OCI-LY3 (cell line): Measurements from ENCODE around the gene BCDIN3D.
A peak's percentile ranks its signal among the peaks of the same experiment; 100 is the strongest.

ENCODE experiments used
- H2AFZ ChIP-seq: fragments of 200-600, 300-600 bp; shearing (Covaris generic); 2 replicates; pipeline ENCODE4 v1.6.0; 2014; ENCODE audit warnings: antibody characterized with exemption, low read depth, low read length
- H3K27ac ChIP-seq: fragments of 200-600, 300-600 bp; sonication (generic); 2 replicates; pipeline ENCODE4 v1.5.1; 2014; ENCODE audit warnings: mild to moderate bottlenecking, low read length, moderate library complexity, mixed read lengths
- H3K27me3 ChIP-seq: fragments of 200-600, 300-600 bp; sonication (generic); 2 replicates; pipeline ENCODE4 v1.6.1; 2014; ENCODE audit warnings: low read depth, low read length, mixed read lengths
- H3K36me3 ChIP-seq: fragments of 200-600, 300-600 bp; sonication (generic); replicated peaks from 2 replicates; pipeline ENCODE3; 2014; ENCODE audit warnings: low read depth, low read length, mixed read lengths
- H3K4me1 ChIP-seq: fragments of 300-600, 200-600 bp; sonication (generic); 2 replicates; pipeline ENCODE4 v1.6.1; 2014; ENCODE audit warnings: low read length, mixed read lengths
- H3K4me2 ChIP-seq: fragments of 200-600, 300-600 bp; sonication (generic); 2 replicates; pipeline ENCODE4 v1.6.1; 2014; ENCODE audit warnings: low read length, mixed read lengths
- H3K4me3 ChIP-seq: fragments of 300-600, 200-600 bp; sonication (generic); 2 replicates; pipeline ENCODE4 v1.5.1; 2014; ENCODE audit warnings: antibody characterized with exemption, mild to moderate bottlenecking, low read length, moderate library complexity
- H3K79me2 ChIP-seq: fragments of 300-600, 200-600 bp; shearing (Covaris generic); 2 replicates; pipeline ENCODE4 v1.6.1; 2014; ENCODE audit warnings: mild to moderate bottlenecking, low read length, mixed read lengths
- H3K9ac ChIP-seq: fragments of 300-600, 200-600 bp; shearing (Covaris generic); 2 replicates; pipeline ENCODE4 v1.6.0; 2014; ENCODE audit warnings: mild to moderate bottlenecking, low read length, moderate library complexity
- H3K9me3 ChIP-seq: fragments of 200-600, 300-600 bp; shearing (Covaris generic); 2 replicates; pipeline ENCODE4 v1.6.1; 2014; ENCODE audit warnings: low read length, mixed read lengths; ENCODE audit not compliant: insufficient read depth
- H4K20me1 ChIP-seq: fragments of 200-600, 300-600 bp; sonication (generic); 2 replicates; pipeline ENCODE4 v1.6.1; 2016; ENCODE audit warnings: low read length, mixed read lengths; ENCODE audit not compliant: insufficient read depth
- CTCF ChIP-seq: fragments of 200-600, 300-600 bp; sonication (generic); IDR thresholded peaks from 2 replicates; pipeline ENCODE4 v1.5.1; 2014; ENCODE audit warnings: antibody characterized with exemption, low read length, low read depth
- EZH2phosphoT487 ChIP-seq: fragments of 200-600 bp; shearing (Covaris generic); IDR thresholded peaks from 2 replicates; pipeline ENCODE4 v1.6.1; 2018; ENCODE audit warnings: antibody characterized with exemption, mixed run types, low read depth

BCDIN3D gene

GRCh38 chr12:49843876-49844437 is 1.1 kb upstream of the BCDIN3D start:
- Histone ChIP-seq H4K20me1 (no peaks in the 10 kb centered on the region), H3K36me3 (peaks cover 2% of the 10 kb centered on the region), H3K27ac (no peak overlapping the region), H3K9me3 (no peaks in the 10 kb centered on the region), H3K9ac (no peak overlapping the region; the same call in 1 of the 2 replicates), H3K4me3 (peak overlapping the region; percentile 98), H3K79me2 (peaks cover 18% of the 10 kb centered on the region), H3K4me1 (peaks cover 14% of the 10 kb centered on the region), H3K27me3 (peaks cover 13% of the 10 kb centered on the region), H3K4me2 (peak overlapping the region; percentile 94), H2AFZ (peak overlapping the region; percentile 94; the same call in 1 of the 2 replicates)
- no peak for TF ChIP-seq EZH2phosphoT487
- TF ChIP-seq CTCF: no peak

GRCh38 chr12:49843411-49843810 is 505 bp upstream of the BCDIN3D start:
- peak overlapping the region; percentile 67 for H3K27ac ChIP-seq

GRCh38 chr12:49838973-49839633 is 3.8 kb downstream of the BCDIN3D start:
- Histone ChIP-seq H3K4me1 (peaks cover 14% of the 10 kb centered on the region), H3K4me3 (no peak overlapping the region), H2AFZ (no peak overlapping the region), H3K36me3 (peaks cover 8% of the 10 kb centered on the region), H3K27me3 (no peaks in the 10 kb centered on the region), H3K27ac (no peak overlapping the region), H3K79me2 (peaks cover 18% of the 10 kb centered on the region), H3K4me2 (no peak overlapping the region), H3K9ac (no peak overlapping the region), H3K9me3 (no peaks in the 10 kb centered on the region), H4K20me1 (no peaks in the 10 kb centered on the region)
- TF ChIP-seq CTCF (peak; percentile 78), EZH2phosphoT487 (no peak)

More at GRCh38 chr12:49843411-49843810, 505 bp upstream of the BCDIN3D start:
- Histone ChIP-seq H3K4me1 (peaks cover 14% of the 10 kb centered on the region), H3K27me3 (peaks cover 8% of the 10 kb centered on the region), H4K20me1 (no peaks in the 10 kb centered on the region), H3K4me3 (peak overlapping the region; percentile 98), H3K79me2 (peaks cover 18% of the 10 kb centered on the region), H3K9ac (peak overlapping the region; percentile 93), H2AFZ (peak overlapping the region; percentile 94), H3K36me3 (peaks cover 4% of the 10 kb centered on the region), H3K4me2 (peak overlapping the region; percentile 94), H3K9me3 (no peaks in the 10 kb centered on the region)
- TF ChIP-seq CTCF: no peak
- no peak for TF ChIP-seq EZH2phosphoT487

GRCh38 chr12:49832836-49833421 is 10.0 kb downstream of the BCDIN3D start:
- no peaks in the 10 kb centered on the region for H4K20me1 ChIP-seq
- peaks cover 6% of the 10 kb centered on the region for H3K4me1 ChIP-seq
- H3K4me3 ChIP-seq: no peak overlapping the region
- no peak overlapping the region for H3K4me2 ChIP-seq
- H3K36me3 ChIP-seq: peaks cover under 1% of the 10 kb centered on the region
- H3K27me3 ChIP-seq: no peaks in the 10 kb centered on the region
- no peaks in the 10 kb centered on the region for H3K79me2 ChIP-seq
- no peak overlapping the region for H2AFZ ChIP-seq
- no peaks in the 10 kb centered on the region for H3K9me3 ChIP-seq
- no peak overlapping the region for H3K9ac ChIP-seq
- H3K27ac ChIP-seq: no peak overlapping the region
- TF ChIP-seq EZH2phosphoT487 (no peak), CTCF (no peak)
